Measurements from ENCODE around the gene BSG.

Gene BSG

DNA sequence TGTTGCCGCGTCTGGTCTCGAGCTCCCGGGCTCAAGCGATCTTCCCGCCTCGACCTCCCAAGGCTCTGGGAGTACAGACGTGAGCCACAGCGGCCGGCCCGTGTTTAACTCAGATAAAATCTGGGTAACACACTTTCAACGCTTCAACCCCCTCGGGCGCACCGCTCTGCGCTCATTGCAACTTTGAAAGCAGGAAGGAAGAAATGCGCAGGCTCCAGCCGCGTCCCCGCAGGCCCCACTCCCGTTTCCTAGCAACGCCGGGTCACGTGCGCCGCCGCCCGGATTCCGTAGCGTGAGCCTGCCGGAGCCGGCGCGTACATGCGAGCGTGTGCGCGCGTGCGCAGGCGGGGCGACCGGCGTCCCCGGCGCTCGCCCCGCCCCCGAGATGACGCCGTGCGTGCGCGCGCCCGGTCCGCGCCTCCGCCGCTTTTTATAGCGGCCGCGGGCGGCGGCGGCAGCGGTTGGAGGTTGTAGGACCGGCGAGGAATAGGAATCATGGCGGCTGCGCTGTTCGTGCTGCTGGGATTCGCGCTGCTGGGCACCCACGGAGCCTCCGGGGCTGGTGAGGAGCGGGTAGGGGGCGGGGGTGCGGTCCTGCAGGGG is at the start of gene BSG:
Gene BSG (plus strand): TSS at position 457 of the 603 bp plus-strand sequence. CDS start 39 bp downstream, at position 496.
- DNase-seq, result peak; percentile 63 to 98 (median 92)

DNA sequence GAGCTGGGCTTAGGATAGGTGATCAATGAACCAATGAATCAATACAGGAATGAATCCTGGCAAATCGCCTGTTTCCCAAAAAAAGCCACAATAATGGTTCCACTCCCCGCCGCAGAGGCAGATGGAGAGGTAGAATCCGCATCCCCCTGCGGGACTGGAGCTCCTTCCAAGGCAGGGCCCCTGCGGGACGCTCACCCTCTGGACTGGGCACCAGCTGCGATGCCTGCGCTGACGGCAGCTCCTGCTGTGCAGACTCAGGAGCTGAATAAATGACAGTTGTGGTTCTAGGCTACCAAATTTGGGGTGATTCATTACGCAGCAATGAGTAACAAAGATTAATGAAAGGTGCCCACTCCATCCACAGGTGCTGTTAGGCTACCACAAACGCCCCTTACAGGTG is 49.7 kb upstream of the BSG start:
- no peak for DNase-seq

GRCh38 chr19:524062-524674 is 48.2 kb upstream of the BSG start:
- DNase-seq, result no peak

DNA sequence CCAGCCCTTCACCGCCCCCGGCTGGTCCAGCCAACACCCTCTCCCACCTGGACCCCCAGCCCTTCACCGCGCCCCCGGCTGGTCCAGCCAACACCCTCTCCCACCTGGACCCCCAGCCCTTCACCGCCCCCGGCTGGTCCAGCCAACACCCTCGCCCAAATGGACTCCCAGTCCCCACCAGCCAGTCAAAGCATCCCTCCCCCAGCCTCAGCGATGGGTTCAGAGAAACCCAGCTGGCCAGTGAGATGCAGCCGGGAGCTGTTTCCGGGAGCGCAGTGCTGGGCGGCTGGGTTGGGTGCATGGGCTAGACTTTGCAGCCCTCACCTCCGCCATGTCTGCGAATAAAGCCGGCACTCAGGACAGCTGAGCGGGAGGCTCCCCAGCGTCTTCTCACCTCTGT is 47.4 kb upstream of the BSG start:
- peak in 3 of 56 donors; percentile 20 to 50 (median 38) for DNase-seq

DNA sequence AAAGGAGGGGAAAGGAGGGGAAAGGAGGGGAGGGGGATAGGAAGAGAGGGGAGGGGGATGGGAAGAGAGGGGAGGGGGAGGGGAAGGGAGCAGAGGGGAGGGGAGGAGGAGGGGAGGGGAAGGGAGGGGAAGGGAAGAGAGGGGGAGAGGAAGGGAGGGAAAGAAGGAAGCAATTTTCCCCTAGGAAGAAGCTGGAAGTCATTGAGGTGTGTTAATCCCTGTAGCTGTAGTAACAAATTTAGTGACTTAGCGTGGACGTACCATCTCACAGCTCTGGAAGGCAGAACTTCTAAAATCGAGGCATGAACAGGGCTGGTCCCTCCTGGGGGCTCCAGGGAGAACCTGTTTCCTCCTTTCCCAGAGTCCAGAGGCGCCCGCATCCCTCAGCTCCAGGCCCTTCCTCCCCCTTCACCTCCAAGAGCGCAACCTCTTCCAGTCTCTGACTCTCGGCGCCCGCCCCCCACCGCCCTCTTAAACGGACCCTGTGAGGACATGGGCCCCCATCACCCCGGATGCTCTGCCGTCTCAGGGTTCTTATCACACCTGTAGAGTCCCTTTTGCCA is 46.5 kb upstream of the BSG start:
- no peak for DNase-seq

DNA sequence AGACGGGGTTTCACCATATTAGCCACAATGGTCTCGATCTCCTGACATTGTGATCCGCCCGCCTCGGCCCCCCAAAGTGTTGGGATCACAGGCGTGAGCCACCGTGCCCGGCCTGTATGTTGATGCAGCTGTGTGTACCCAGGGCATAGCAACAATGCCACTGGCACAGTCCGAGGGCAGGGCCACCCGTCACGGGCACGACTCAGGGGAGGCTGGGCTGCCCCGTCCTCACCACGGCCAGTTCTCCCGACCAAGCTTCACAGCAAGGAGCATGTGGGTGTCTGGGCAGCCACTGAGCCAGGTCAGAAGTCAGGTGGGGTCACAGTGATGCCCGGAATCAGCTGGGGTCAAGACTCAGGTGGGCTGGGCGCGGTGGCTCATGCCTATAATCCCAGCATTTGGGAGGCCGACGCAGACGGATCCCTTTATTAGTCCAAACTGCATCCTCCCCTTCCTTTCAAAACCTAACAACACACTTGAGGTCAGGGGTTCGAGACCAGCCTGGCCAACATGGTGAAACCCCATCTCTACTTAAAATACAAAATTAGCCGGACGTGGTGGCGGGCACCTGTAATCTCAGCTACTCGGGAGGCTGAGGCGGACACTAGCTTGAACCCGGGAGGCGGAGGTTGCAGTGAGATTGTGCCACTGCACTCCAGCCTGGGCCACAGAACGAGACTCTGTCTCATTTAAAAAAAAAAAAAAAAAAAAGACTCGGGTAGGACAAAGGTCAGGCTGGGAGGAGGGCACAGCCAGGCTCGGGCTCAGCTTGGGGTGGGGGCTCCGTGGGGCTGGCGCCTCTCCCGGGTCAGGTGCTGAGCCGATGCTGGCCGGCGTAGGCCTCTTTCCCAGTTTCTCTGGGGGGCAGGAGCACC is 42.0 kb upstream of the BSG start:
- DNase-seq, result no peak

DNA sequence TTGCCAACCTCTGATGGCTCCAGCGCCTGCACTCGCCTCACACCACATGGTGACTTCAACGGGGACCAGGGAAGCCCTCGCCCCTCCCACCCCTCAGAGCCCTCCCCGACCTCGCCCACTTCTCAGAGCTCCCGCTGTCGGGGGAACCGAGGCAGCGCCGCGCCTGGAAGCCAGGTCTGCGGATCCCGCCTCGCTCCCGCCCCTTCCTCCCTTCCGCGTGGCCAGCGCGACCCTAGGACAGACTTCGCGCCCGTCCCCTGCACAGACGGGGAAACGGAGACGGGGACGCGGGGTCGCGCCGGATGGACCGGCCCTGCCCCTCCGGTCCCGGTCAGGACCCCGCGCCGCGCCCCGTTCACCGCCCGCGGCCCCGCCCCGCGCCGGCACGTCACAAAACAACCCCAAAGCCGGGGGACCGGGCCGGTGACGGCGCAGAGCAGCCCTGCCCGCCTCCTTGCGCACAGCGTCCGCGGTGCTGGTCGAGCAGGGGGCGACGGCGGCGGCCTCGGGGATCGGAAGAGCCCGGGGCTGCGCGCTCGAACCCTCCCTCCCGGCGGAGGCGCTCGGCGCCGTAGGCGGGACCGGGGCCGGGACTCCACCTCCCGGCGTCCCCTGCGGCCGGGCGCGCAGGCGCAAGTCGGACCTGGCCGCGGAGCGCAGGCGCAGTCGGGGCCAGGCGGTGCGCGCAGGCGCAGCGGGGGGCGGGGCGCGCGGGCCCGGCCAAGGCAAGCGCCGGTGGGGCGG is 41.2 kb upstream of the BSG start:
- DNase-seq, result peak in 50 of 56 donors; percentile 20 to 87 (median 67)

- DNase-seq, result peak in 6 of 56 donors; percentile 35 to 54 (median 40)
Observed at GRCh38 chr19:531753-532560, 40.4 kb upstream of the BSG start, which contains the start of gene CDC34. CDC34 (plus strand) TSS chr19:531760; CDS start chr19:531932, 172 bp downstream.

DNA sequence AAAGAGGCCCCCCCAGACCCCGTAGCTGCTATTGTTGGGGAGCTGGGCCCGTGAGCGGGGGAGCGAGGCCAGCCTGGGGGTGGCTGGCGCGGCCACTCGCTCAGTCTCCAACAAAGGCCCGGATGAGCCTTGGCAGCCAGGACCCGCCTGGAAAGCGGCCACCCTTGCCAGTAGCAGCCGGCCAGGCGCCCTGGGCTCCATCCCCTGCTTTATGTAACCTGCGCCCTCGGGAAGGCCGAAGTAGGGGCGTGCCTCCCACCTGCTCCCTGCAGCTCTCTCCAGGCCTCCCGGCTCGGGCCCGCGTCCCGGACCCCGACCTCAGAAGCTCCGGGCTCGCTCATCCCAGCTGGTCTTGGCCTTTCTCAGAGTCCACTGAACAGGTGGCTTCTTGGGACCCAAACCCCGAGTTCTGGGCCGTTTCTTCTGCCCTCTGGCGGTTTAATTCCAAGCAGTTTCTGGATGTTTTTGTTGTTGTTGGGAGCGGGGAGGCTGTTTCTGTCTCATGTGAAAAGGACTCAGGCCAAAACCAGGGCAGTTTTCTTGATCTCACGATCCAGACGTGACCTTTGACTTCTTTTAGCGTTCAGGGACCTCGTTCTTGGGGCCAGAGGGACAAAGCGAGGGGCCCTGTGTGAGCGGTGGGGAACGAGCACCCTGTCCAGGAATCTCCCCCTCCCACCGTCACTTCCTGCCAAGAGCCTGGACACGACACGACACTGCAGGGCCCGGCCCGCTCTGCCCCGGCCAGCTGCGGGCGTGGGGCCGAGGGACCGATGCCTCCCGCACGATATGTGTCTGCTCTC is 39.6 kb upstream of the BSG start:
- peak in 55 of 56 donors; percentile 24 to 88 (median 70) for DNase-seq

DNA sequence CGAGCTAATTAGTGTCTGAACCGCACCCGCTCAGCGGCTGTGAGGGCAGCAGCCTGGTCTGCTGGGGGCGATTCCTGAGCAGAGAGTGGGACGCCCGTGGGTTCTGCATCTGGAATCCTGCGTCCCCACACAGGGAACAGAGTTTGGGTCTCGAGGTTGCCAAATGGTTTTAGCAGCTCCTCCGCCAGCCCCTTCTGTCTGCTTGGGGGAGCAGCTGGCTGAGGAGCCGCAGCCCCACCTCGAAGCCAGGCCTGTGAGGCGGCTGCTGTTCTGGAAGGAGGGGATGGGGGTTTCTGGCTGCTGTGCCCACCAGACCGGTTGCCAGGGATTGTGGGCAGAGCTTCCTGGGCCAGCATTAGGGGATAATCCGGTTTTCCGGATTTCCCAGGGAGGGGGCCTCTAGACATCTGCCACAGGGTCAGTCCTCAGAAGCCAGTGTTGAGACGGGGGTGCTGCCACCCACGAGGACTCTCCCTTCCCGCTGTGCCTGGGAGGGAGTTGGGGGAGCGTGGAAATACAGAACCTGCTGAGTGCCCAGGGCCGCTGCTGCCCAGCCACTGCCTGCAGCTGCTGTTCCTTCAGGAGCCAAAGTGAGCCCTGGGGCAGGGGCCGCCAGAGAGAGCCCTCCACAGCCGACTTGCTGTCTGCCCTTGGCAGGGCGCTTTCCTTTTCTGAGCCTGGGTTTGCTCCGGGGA is 38.9 kb upstream of the BSG start:
- DNase-seq, result no peak

DNA sequence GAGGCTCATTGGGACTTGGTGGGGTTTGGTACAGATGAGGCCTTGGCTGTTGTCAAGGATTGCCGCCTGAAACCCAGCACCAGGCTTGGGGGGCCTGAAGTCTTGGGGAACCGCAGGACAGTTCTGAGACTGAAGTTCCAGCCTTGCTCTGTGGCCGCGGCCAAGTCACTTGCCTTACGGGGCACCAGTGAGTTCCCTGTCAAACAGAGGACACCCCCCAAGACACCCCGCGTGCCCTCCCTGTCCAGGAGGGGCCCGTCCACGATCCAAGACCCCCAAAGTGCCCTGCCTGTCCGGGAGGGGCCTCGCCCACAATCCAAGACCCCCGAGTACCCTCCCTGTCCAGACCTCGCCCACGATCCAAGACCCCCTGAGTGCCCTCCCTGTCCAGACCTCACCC is 38.3 kb upstream of the BSG start:
- DNase-seq, result no peak

DNA sequence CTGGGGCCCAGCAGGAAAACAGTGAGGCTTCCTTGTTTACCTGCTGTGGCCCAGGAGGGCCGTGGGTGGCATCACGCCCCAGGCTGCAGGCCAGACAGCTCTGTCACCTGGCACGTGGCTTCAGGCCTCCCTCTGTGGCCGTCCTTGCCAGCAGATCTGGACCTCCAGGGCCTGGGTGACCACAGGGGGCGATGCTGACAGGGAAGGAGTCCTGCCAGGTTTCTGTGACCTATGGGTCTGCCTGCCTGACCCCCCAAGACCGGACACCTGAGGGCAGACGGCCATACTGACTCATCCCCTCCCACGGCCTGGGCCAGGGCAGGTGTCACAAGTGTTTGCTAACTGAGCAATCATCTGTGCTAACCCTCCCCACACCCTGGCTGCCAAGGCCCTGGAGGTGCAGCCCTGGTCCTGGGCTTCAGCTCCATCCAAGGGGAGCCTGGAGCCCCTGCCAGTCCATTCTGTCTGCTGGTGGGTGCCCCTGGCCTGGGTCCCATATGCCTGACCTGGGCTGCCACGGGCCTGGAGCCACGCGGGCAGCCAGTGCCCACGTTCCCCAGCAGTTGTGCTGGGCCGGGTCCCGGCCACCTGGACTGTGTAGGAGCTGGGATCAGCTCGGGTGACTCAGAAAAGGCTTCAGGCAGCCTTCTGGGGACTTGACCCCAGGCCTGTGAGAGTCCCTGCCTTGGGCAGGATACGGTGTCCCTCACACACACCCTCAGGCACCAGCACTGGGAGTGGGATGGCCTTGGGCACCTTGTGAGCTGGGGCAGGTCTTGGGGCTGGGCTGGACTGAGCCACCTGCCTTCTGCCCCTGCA is 37.2 kb upstream of the BSG start:
- DNase-seq, result no peak

GRCh38 chr19:536031-536880 is 36.1 kb upstream of the BSG start:
- DNase-seq, result no peak

GRCh38 chr19:536881-537404 is 35.5 kb upstream of the BSG start:
- no peak for DNase-seq

- DNase-seq, result no peak
Observed at GRCh38 chr19:538641-539428, 33.6 kb upstream of the BSG start.

All from amygdala (tissue), 56 donors.